Large intestine (tissue), 3 donors: Measurements from ENCODE around the gene SHISA2. TPM values are rescaled to one million over a fixed set of nuclear protein-coding genes. Genes with fewer than 3 reads are reported as not detected.

Experiments used
- DNase-seq, 2 donors: peaks; one replicate each; pipeline versions ENCODE4 v3.0.0 to v3.0.0-alpha.2; 2013
- H3K27ac ChIP-seq: one replicate; pipeline ENCODE4 v1.5.1; 2013; ENCODE audit warnings: low read length
- H3K27me3 ChIP-seq: 2 replicates; pipeline ENCODE4 v1.6.1; 2013; ENCODE audit warnings: low read length; ENCODE audit not compliant: control insufficient read depth, insufficient read depth
- H3K36me3 ChIP-seq: 2 replicates; pipeline ENCODE4 v1.6.1; 2013; ENCODE audit warnings: low read length; ENCODE audit not compliant: control insufficient read depth, insufficient read depth
- H3K4me1 ChIP-seq: one replicate; pipeline ENCODE4 v1.6.1; 2013; ENCODE audit warnings: low read length; ENCODE audit not compliant: control insufficient read depth, insufficient read depth
- H3K4me3 ChIP-seq: one replicate; pipeline ENCODE4 v1.5.1; 2013; ENCODE audit warnings: low read length
- H3K9me3 ChIP-seq: one replicate; pipeline ENCODE4 v1.6.1; 2013; ENCODE audit warnings: mild to moderate bottlenecking, low read depth, low read length, moderate library complexity; ENCODE audit not compliant: control insufficient read depth
- WGBS: methylation state at CpG from one replicate; pipeline ENCODE4 v1.1.5; 2013; ENCODE audit warnings: low lambda C conversion rate; ENCODE audit not compliant: insufficient coverage; 5-methylcytosine and 5-hydroxymethylcytosine counted together
- polyA plus RNA-seq: library from polyadenylated mRNA; unstranded; fragments of 120-200 nt; gene quantifications from one replicate; pipeline ENCODE4 v1.2.1, GENCODE V29; 2013

Gene SHISA2
- polyA plus RNA-seq, 1 donor, result 5.0 TPM

DNA sequence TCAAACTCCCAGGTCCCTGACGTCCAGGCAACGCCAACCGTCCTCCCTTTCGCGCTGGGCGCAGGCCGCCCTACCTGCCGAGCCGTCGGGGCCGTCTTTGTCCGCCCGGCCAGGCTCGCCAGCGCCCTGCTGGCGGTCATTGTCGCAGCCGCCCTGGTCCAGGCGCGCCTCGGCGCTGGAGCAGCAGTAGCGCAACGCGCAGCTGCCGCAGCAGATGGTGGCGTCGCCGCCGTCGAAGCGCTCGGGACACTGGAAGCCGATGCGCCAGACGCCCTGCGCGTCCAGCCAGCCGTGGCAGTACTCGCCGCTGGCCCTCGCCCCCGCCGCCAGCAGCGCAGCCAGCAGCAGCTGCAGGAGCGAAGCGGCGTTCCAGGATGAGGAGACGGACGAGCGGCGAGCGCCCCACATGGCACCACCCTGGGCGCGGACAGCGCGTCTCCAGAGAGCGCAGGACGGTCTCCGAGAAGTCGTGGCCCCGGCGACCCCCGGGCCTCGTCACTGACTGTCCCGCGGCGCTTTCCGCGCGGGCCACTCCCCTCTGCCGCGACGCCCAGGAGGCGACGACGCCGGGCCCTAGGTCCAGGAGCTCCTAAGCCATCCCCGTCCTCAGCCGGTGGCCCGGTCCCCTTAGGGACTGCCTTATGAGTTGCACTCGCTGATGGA is 1.1 kb downstream of the SHISA2 start:
- Histone ChIP-seq H3K27me3 (peaks cover 70% of the 10 kb centered on the region), H3K4me3 (peak overlapping the region; percentile 33), H3K9me3 (peaks cover 2% of the 10 kb centered on the region), H3K36me3 (no peaks in the 10 kb centered on the region), H3K4me1 (peaks cover 2% of the 10 kb centered on the region), H3K27ac (no peak overlapping the region)
- peak in 1 of 2 donors; percentile 46 for DNase-seq
- WGBS, result no CpG with 5 or more reads among the region's 82 CpGs

GRCh38 chr13:26048741-26049140 is 3.1 kb downstream of the SHISA2 start:
- DNase-seq, result no peak
- Histone ChIP-seq H3K4me3 (peak overlapping the region; percentile 33), H3K9me3 (peaks cover 2% of the 10 kb centered on the region), H3K27me3 (peaks cover 69% of the 10 kb centered on the region), H3K27ac (no peak overlapping the region), H3K36me3 (no peaks in the 10 kb centered on the region), H3K4me1 (peaks cover 2% of the 10 kb centered on the region)
- WGBS, result 45% methylated on average over 3 of the region's 4 CpGs

DNA sequence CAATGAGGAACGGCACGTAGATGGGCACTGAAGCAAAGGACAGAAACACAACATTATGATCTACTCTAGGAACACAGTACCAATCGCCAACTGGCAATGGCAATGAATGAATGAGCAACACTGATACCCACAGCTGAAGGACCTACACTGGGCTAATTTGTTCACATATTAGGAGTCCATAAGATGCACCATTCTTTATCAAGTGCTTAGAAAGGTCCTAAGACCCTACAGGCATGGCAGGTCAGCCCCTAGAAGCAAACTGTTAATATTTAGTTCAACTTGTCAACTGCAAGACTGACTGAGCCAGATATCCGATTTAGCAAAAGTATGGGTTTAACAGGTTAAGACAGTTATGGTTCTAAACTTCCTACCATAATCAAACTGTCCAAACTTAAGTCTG is 4.8 kb downstream of the SHISA2 start:
- Histone ChIP-seq H3K27me3 (peaks cover 58% of the 10 kb centered on the region), H3K4me3 (no peak overlapping the region), H3K36me3 (no peaks in the 10 kb centered on the region), H3K27ac (no peak overlapping the region), H3K4me1 (peaks cover 2% of the 10 kb centered on the region), H3K9me3 (peaks cover 2% of the 10 kb centered on the region)
- 60% methylated on average over 1 of the region's 4 CpGs for WGBS
- DNase-seq, result no peak

- Histone ChIP-seq H3K4me1 (peaks cover 2% of the 10 kb centered on the region), H3K36me3 (no peaks in the 10 kb centered on the region), H3K4me3 (no peak overlapping the region), H3K27me3 (peaks cover 56% of the 10 kb centered on the region), H3K9me3 (peaks cover 2% of the 10 kb centered on the region), H3K27ac (no peak overlapping the region)
- WGBS, result no CpG with 5 or more reads among the region's 16 CpGs
- no peak for DNase-seq
Observed at GRCh38 chr13:26046639-26047038, 5.2 kb downstream of the SHISA2 start.

DNA sequence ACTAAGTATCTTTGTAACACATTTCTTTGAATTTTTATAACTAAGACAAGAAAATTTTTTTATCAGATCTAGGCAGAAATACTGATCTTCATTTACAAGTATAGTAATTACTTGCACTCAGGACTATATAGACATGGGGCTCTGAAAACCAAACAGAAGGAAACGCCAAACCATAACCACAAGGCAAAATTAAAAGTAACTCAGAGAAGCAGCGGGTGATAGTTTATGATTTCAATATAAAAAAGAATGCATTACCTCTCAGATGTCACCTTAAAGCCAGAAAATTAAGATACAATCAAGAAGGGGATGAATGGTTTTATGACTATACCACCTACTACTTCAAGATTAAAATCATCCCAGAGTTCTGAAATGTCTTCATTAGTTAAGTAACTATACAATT is 6.7 kb downstream of the SHISA2 start:
- 100% methylated on average over 1 of the region's 2 CpGs for WGBS
- Histone ChIP-seq H3K27ac (no peak overlapping the region), H3K4me1 (no peaks in the 10 kb centered on the region), H3K27me3 (peaks cover 48% of the 10 kb centered on the region), H3K9me3 (peaks cover 2% of the 10 kb centered on the region), H3K4me3 (no peak overlapping the region), H3K36me3 (no peaks in the 10 kb centered on the region)
- DNase-seq, result no peak

- no peaks in the 10 kb centered on the region for H3K4me1 ChIP-seq
- no peak overlapping the region for H3K4me3 ChIP-seq
- H3K27me3 ChIP-seq, result peaks cover 24% of the 10 kb centered on the region
- no peaks in the 10 kb centered on the region for H3K36me3 ChIP-seq
- DNase-seq, result no peak
- no CpG with 5 or more reads among the region's 1 CpG for WGBS
- H3K27ac ChIP-seq, result no peak overlapping the region
- H3K9me3 ChIP-seq, result no peaks in the 10 kb centered on the region
Observed at GRCh38 chr13:26042785-26043184, 9.0 kb downstream of the SHISA2 start.

DNA sequence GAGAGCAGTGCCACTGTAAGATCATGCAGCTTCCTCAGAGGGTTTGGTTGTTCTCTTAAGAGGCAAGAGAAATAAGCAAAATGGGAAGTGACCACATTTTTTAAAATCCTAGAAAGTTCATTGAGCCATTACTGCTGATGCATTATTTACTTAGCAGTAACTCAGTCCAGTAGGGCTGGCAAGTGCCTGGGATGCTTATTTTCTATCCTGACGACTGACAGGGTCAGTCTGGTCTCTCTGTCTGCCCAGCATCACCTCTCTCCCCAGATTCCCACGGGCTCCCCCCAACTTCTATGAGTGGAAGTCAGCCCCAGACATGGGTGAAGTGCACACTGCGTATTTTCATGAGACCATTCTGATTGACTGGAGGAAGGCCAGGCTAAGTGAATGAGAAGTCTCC is 10.4 kb downstream of the SHISA2 start:
- no peaks in the 10 kb centered on the region for H3K4me1 ChIP-seq
- H3K4me3 ChIP-seq, result no peak overlapping the region
- H3K36me3 ChIP-seq, result no peaks in the 10 kb centered on the region
- no peak overlapping the region for H3K27ac ChIP-seq
- peaks cover 15% of the 10 kb centered on the region for H3K27me3 ChIP-seq
- no peak for DNase-seq
- no CpG with 5 or more reads among the region's 3 CpGs for WGBS
- no peaks in the 10 kb centered on the region for H3K9me3 ChIP-seq

DNA sequence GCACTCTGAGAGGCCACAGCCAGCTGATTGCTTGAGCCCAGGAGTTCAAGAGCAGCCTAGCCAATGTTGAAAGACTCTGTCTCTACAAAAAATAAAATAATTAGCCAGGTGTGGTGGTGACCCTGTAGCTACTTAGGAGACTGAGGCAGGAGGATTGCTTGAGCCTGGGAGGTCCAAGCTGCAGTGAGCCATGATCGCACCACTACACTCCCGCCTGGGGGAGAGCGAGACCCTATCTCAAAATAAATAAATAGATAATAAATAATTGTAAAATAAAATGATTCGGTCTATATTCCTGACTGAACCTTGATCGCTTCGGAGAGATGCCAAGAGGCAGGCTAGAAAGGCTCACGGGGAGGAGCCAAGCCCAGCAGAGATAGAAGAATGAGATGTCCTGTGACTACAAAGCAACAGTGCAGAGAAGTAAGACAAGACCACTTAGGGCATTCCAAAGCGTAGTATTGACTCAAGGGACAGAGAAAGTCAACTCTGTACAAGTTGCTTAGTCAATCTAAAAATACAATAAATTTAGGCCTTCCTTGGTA is 12.8 kb downstream of the SHISA2 start:
- no peak overlapping the region for H3K27ac ChIP-seq
- H3K36me3 ChIP-seq, result no peaks in the 10 kb centered on the region
- H3K4me3 ChIP-seq, result no peak overlapping the region
- peaks cover 11% of the 10 kb centered on the region for H3K27me3 ChIP-seq
- 93% methylated on average over 3 of the region's 8 CpGs for WGBS
- H3K9me3 ChIP-seq, result no peaks in the 10 kb centered on the region
- no peaks in the 10 kb centered on the region for H3K4me1 ChIP-seq
- DNase-seq, result no peak

- no peak for DNase-seq
Observed at GRCh38 chr13:26037302-26037701, 14.5 kb downstream of the SHISA2 start.

DNA sequence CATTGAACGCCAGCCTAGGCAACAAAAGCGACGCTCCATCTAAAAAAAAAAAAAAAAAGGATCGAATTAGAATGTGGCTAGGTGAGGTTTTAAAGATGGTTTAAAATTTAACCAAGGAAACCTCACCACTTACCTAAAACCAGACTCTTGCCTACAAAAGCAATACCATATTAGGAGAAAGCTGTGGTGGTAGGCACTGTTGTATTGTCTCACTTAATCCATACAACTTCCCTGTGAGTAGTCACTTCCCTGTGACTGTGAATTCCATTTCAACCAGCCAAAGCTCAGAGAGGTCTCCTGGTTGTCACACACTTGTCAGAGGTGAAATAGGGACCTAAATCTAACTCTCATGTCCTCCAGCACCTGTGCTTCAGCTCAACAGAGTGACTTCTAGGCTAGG is 15.4 kb downstream of the SHISA2 start:
- Histone ChIP-seq H3K9me3 (no peaks in the 10 kb centered on the region), H3K27ac (no peak overlapping the region), H3K4me3 (no peak overlapping the region), H3K36me3 (no peaks in the 10 kb centered on the region), H3K4me1 (no peaks in the 10 kb centered on the region), H3K27me3 (peaks cover 5% of the 10 kb centered on the region)
- no CpG with 5 or more reads among the region's 4 CpGs for WGBS
- no peak for DNase-seq

More at GRCh38 chr13:26037302-26037701, 14.5 kb downstream of the SHISA2 start:
- Histone ChIP-seq H3K36me3 (no peaks in the 10 kb centered on the region), H3K9me3 (no peaks in the 10 kb centered on the region), H3K27ac (no peak overlapping the region), H3K27me3 (peaks cover 11% of the 10 kb centered on the region), H3K4me1 (no peaks in the 10 kb centered on the region), H3K4me3 (no peak overlapping the region)
- WGBS, result 60% methylated on average over 1 of the region's 2 CpGs

DNA sequence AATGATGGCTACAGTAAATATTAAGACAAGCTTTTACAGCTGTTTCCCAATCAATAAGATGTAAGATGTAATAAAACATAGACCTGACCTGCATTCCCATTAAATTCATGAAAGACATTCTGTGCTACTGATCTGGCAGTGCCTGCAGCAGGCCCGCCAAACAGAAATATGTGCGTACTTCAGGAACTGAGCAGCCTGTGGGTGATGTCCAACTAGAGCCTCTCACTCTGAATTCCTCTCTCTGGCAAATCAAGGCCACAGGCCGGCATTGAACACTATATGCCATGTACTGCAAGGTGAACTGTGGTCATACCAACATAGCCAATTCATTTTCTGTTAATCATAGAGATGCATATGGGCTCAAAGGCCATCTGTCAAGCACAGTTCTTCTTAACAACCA is 17.8 kb downstream of the SHISA2 start:
- WGBS, result no CpG with 5 or more reads among the region's 3 CpGs

More for the DNA sequence above, 17.8 kb downstream of the SHISA2 start:
- no peak for DNase-seq
- peaks cover 2% of the 10 kb centered on the region for H3K27me3 ChIP-seq
- H3K9me3 ChIP-seq, result no peaks in the 10 kb centered on the region
- no peak overlapping the region for H3K27ac ChIP-seq
- H3K36me3 ChIP-seq, result no peaks in the 10 kb centered on the region
- peaks cover 7% of the 10 kb centered on the region for H3K4me1 ChIP-seq
- H3K4me3 ChIP-seq, result no peak overlapping the region
